ENCODE results near the gene ROBO1.

Gene ROBO1

GRCh38 chr3:78605178-78605577, 1162.6 kb downstream of the ROBO1 start:
- Mint-ChIP-seq H3K36me3 (ENCODE audit: insufficient read depth) (no peaks in the 10 kb centered on the region), H3K4me3 (no peak overlapping the region), H3K4me1 (no peaks in the 10 kb centered on the region), H3K27ac (ENCODE audit: low read depth) (no peak overlapping the region), H3K9me3 (peaks cover 33% of the 10 kb centered on the region), H3K27me3 (no peaks in the 10 kb centered on the region)
- DNase-seq (ENCODE audit: low spot score in 2 of 2) = no peak
- ATAC-seq (replicated peaks; ENCODE audit: extremely low read depth, poor library complexity, severe bottlenecking) = no peak

- peaks cover 33% of the 10 kb centered on the region for H3K9me3 Mint-ChIP-seq
- DNase-seq (ENCODE audit: low spot score in 2 of 2) = no peak
- H3K27ac Mint-ChIP-seq (ENCODE audit: low read depth) = no peak overlapping the region
- no peak overlapping the region for H3K4me3 Mint-ChIP-seq
- H3K27me3 Mint-ChIP-seq = no peaks in the 10 kb centered on the region
- H3K36me3 Mint-ChIP-seq (ENCODE audit: insufficient read depth) = no peaks in the 10 kb centered on the region
- ATAC-seq (replicated peaks; ENCODE audit: extremely low read depth, poor library complexity, severe bottlenecking) = no peak
- H3K4me1 Mint-ChIP-seq = no peaks in the 10 kb centered on the region
Measured at GRCh38 chr3:78604341-78604740, 1163.5 kb downstream of the ROBO1 start.

- H3K4me3 Mint-ChIP-seq = no peak overlapping the region
- no peaks in the 10 kb centered on the region for H3K36me3 Mint-ChIP-seq (ENCODE audit: insufficient read depth)
- DNase-seq (ENCODE audit: low spot score in 2 of 2) (no peak), ATAC-seq (replicated peaks; ENCODE audit: extremely low read depth, poor library complexity, severe bottlenecking) (no peak)
- no peaks in the 10 kb centered on the region for H3K4me1 Mint-ChIP-seq
- no peak overlapping the region for H3K27ac Mint-ChIP-seq (ENCODE audit: low read depth)
- H3K9me3 Mint-ChIP-seq = peaks cover 15% of the 10 kb centered on the region
- H3K27me3 Mint-ChIP-seq = no peaks in the 10 kb centered on the region
Measured at GRCh38 chr3:78601249-78601648, 1166.5 kb downstream of the ROBO1 start.

GRCh38 chr3:78589778-78590177, 1178.0 kb downstream of the ROBO1 start:
- peaks cover 27% of the 10 kb centered on the region for H3K9me3 Mint-ChIP-seq
- no peaks in the 10 kb centered on the region for H3K36me3 Mint-ChIP-seq (ENCODE audit: insufficient read depth)
- no peaks in the 10 kb centered on the region for H3K27me3 Mint-ChIP-seq
- DNase-seq (ENCODE audit: low spot score in 2 of 2) (no peak), ATAC-seq (replicated peaks; ENCODE audit: extremely low read depth, poor library complexity, severe bottlenecking) (no peak)
- no peaks in the 10 kb centered on the region for H3K4me1 Mint-ChIP-seq
- H3K4me3 Mint-ChIP-seq = no peak overlapping the region
- H3K27ac Mint-ChIP-seq (ENCODE audit: low read depth) = no peak overlapping the region

GRCh38 chr3:78588906-78589621, 1178.7 kb downstream of the ROBO1 start:
- ATAC-seq (replicated peaks; ENCODE audit: extremely low read depth, poor library complexity, severe bottlenecking) (no peak), DNase-seq (ENCODE audit: low spot score in 2 of 2) (no peak)
- Mint-ChIP-seq H3K27me3 (no peaks in the 10 kb centered on the region), H3K9me3 (peaks cover 29% of the 10 kb centered on the region), H3K36me3 (ENCODE audit: insufficient read depth) (no peaks in the 10 kb centered on the region), H3K27ac (ENCODE audit: low read depth) (no peak overlapping the region), H3K4me1 (no peaks in the 10 kb centered on the region), H3K4me3 (no peak overlapping the region)

GRCh38 chr3:78580681-78581080, 1187.1 kb downstream of the ROBO1 start:
- no peak for ATAC-seq (replicated peaks; ENCODE audit: extremely low read depth, poor library complexity, severe bottlenecking)
- no peak overlapping the region for H3K4me3 Mint-ChIP-seq
- no peak overlapping the region for H3K27ac Mint-ChIP-seq (ENCODE audit: low read depth)
- no peaks in the 10 kb centered on the region for H3K36me3 Mint-ChIP-seq (ENCODE audit: insufficient read depth)
- no peaks in the 10 kb centered on the region for H3K4me1 Mint-ChIP-seq
- H3K27me3 Mint-ChIP-seq = no peaks in the 10 kb centered on the region
- peaks cover 23% of the 10 kb centered on the region for H3K9me3 Mint-ChIP-seq
- no peak for DNase-seq (ENCODE audit: low spot score in 2 of 2)

- Mint-ChIP-seq H3K4me3 (no peak overlapping the region), H3K36me3 (ENCODE audit: insufficient read depth) (no peaks in the 10 kb centered on the region), H3K27me3 (no peaks in the 10 kb centered on the region), H3K4me1 (no peaks in the 10 kb centered on the region), H3K27ac (ENCODE audit: low read depth) (no peak overlapping the region), H3K9me3 (peaks cover 17% of the 10 kb centered on the region)
- ATAC-seq (replicated peaks; ENCODE audit: extremely low read depth, poor library complexity, severe bottlenecking) (no peak), DNase-seq (ENCODE audit: low spot score in 2 of 2) (no peak)
Measured at GRCh38 chr3:78571486-78571885, 1196.3 kb downstream of the ROBO1 start.

- DNase-seq (ENCODE audit: low spot score in 2 of 2) = no peak
- H3K4me3 Mint-ChIP-seq = no peak overlapping the region
- peaks cover 22% of the 10 kb centered on the region for H3K9me3 Mint-ChIP-seq
- ATAC-seq (replicated peaks; ENCODE audit: extremely low read depth, poor library complexity, severe bottlenecking) = no peak
- no peak overlapping the region for H3K27ac Mint-ChIP-seq (ENCODE audit: low read depth)
- H3K4me1 Mint-ChIP-seq = no peaks in the 10 kb centered on the region
- no peaks in the 10 kb centered on the region for H3K36me3 Mint-ChIP-seq (ENCODE audit: insufficient read depth)
- no peaks in the 10 kb centered on the region for H3K27me3 Mint-ChIP-seq
Measured at GRCh38 chr3:78570496-78570895, 1197.3 kb downstream of the ROBO1 start.

GRCh38 chr3:78569804-78570203, 1198.0 kb downstream of the ROBO1 start:
- no peak overlapping the region for H3K27ac Mint-ChIP-seq (ENCODE audit: low read depth)
- H3K9me3 Mint-ChIP-seq = peaks cover 18% of the 10 kb centered on the region
- no peaks in the 10 kb centered on the region for H3K36me3 Mint-ChIP-seq (ENCODE audit: insufficient read depth)
- H3K4me3 Mint-ChIP-seq = no peak overlapping the region
- no peaks in the 10 kb centered on the region for H3K27me3 Mint-ChIP-seq
- H3K4me1 Mint-ChIP-seq = no peaks in the 10 kb centered on the region
- ATAC-seq (replicated peaks; ENCODE audit: extremely low read depth, poor library complexity, severe bottlenecking) = no peak
- DNase-seq (ENCODE audit: low spot score in 2 of 2) = no peak

- H3K9me3 Mint-ChIP-seq = peaks cover 27% of the 10 kb centered on the region
- H3K4me1 Mint-ChIP-seq = no peaks in the 10 kb centered on the region
- DNase-seq (ENCODE audit: low spot score in 2 of 2) (no peak), ATAC-seq (replicated peaks; ENCODE audit: extremely low read depth, poor library complexity, severe bottlenecking) (no peak)
- H3K27me3 Mint-ChIP-seq = no peaks in the 10 kb centered on the region
- no peak overlapping the region for H3K4me3 Mint-ChIP-seq
- H3K27ac Mint-ChIP-seq (ENCODE audit: low read depth) = no peak overlapping the region
- H3K36me3 Mint-ChIP-seq (ENCODE audit: insufficient read depth) = no peaks in the 10 kb centered on the region
Measured at GRCh38 chr3:78565712-78566111, 1202.1 kb downstream of the ROBO1 start.

GRCh38 chr3:78562328-78562727, 1205.5 kb downstream of the ROBO1 start:
- Mint-ChIP-seq H3K27ac (ENCODE audit: low read depth) (no peak overlapping the region), H3K4me3 (no peak overlapping the region), H3K4me1 (no peaks in the 10 kb centered on the region), H3K36me3 (ENCODE audit: insufficient read depth) (no peaks in the 10 kb centered on the region), H3K27me3 (no peaks in the 10 kb centered on the region), H3K9me3 (peaks cover 36% of the 10 kb centered on the region)
- no peak for ATAC-seq (replicated peaks; ENCODE audit: extremely low read depth, poor library complexity, severe bottlenecking)
- DNase-seq (ENCODE audit: low spot score in 2 of 2) = no peak
